ENCODE data around the gene SEC16A.

GRCh38 chr9:136482046-136482792 lies 621 bp downstream of the SEC16A start:
- TF ChIP-seq CTCF (IDR thresholded peaks at IDR 0.05) = no peak
- no peak for TF ChIP-seq POLR2A (IDR thresholded peaks at IDR 0.05)
